Cardiac muscle cell (in vitro differentiated cells and primary cell): ENCODE data around the gene FGF14. TPM values are rescaled to one million over a fixed set of nuclear protein-coding genes. Genes with fewer than 3 reads are reported as not detected.

Source experiments
- DNase-seq, 2 donors: peaks; one replicate each; pipeline versions ENCODE4 v3.0.0 to v3.0.0-alpha.2; 2010 to 2017; ENCODE audit warnings: low read depth in 1 of 2, low spot score in 1 of 2
- H3K27ac ChIP-seq: fragments of 200-600 bp; sonication (generic); 2 replicates; pipeline ENCODE4 v1.5.1; 2016
- H3K27me3 ChIP-seq: fragments of 200-600 bp; sonication (generic); 2 replicates; pipeline ENCODE4 v1.6.0; 2016; ENCODE audit warnings: control low read depth
- H3K36me3 ChIP-seq: fragments of 200-600 bp; sonication (generic); 2 replicates; pipeline ENCODE4 v1.5.1; 2016; ENCODE audit warnings: control low read depth
- H3K4me1 ChIP-seq: fragments of 200-600 bp; sonication (generic); 2 replicates; pipeline ENCODE4 v1.8.1; 2017; ENCODE audit warnings: low read depth, mild to moderate bottlenecking, mixed run types
- H3K4me3 ChIP-seq: fragments of 200-600 bp; sonication (generic); 2 replicates; pipeline ENCODE4 v1.5.1; 2016; ENCODE audit warnings: mild to moderate bottlenecking
- H3K9me3 ChIP-seq: fragments of 200-600 bp; sonication (generic); 2 replicates; pipeline ENCODE4 v1.5.1; 2017; ENCODE audit warnings: low read depth, mild to moderate bottlenecking, control low read depth
- polyA plus RNA-seq: library from polyadenylated mRNA; unstranded; fragments of >200 nt; fragmentation: Nextera tagmentation; extraction: Ambion mirVana; gene quantifications from 2 replicates; pipeline ENCODE4 v1.2.1, GENCODE V29; 2016
- total RNA-seq: library from RNA; depleted of rRNA; stranded (reverse); fragments of >200 nt; gene quantifications from 2 replicates; pipeline ENCODE4 v1.2.3, GENCODE V29; 2016
- TF ChIP-seq, protein P1 (sequence below): IDR thresholded peaks from 2 replicates; pipeline ENCODE4 v1.5.1; 2012; ENCODE audit warnings: low read depth, mild to moderate bottlenecking, low read length

FGF14 gene
- total and polyA plus RNA-seq, 2 experiments from 2014 or later: not detected

DNA sequence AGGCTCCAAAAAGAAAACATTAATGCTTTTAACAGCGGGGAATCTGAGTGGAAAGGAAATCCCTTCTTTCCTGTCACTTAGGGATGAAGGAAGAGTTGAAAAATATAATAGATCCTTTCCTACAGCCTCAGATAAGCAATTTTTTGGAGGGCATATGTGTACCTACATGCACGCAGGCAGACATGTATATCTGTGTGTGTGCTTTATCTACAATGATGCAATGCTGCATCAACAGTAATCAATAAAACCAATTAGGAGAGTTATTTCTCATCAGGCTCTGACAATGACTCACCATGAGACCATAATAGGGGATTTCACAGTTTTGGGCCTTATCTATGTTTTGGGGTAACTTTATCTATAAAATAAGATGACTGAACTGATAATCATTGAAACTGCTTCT lies 505.3 kb downstream of the FGF14 start:
- no peak overlapping the region for H3K4me3 ChIP-seq
- DNase-seq: no peak
- no peaks in the 10 kb centered on the region for H3K9me3 ChIP-seq
- H3K27ac ChIP-seq: no peak overlapping the region
- peaks cover 16% of the 10 kb centered on the region for H3K4me1 ChIP-seq
- H3K27me3 ChIP-seq: peaks cover 26% of the 10 kb centered on the region
- no peaks in the 10 kb centered on the region for H3K36me3 ChIP-seq
- TF ChIP-seq, protein P1, sequence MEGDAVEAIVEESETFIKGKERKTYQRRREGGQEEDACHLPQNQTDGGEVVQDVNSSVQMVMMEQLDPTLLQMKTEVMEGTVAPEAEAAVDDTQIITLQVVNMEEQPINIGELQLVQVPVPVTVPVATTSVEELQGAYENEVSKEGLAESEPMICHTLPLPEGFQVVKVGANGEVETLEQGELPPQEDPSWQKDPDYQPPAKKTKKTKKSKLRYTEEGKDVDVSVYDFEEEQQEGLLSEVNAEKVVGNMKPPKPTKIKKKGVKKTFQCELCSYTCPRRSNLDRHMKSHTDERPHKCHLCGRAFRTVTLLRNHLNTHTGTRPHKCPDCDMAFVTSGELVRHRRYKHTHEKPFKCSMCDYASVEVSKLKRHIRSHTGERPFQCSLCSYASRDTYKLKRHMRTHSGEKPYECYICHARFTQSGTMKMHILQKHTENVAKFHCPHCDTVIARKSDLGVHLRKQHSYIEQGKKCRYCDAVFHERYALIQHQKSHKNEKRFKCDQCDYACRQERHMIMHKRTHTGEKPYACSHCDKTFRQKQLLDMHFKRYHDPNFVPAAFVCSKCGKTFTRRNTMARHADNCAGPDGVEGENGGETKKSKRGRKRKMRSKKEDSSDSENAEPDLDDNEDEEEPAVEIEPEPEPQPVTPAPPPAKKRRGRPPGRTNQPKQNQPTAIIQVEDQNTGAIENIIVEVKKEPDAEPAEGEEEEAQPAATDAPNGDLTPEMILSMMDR: no peak

DNA sequence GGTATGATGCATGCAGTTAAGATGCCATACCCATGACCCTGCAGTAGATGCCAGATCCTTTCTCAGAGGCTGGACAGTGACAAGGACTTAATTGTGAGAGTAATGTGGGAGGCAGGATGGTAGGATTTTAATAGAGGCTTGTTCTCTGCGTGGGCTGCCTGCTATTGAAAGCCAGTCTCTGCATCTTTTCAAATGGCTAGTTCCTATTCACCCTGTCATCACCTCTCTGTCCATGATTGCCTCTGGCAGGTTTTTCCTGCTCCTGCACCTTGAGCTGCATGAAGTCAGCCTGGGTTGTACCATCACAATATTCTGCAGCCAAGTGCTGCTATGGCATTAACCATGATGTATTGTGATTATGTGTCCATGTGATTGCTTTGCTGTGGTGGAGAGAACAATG lies 508.8 kb downstream of the FGF14 start:
- H3K27ac ChIP-seq: no peak overlapping the region
- no peaks in the 10 kb centered on the region for H3K9me3 ChIP-seq
- peaks cover 17% of the 10 kb centered on the region for H3K4me1 ChIP-seq
- H3K27me3 ChIP-seq: peaks cover 29% of the 10 kb centered on the region
- TF ChIP-seq, protein P1: no peak
- peak in 1 of 2 donors; percentile 84 for DNase-seq
- no peak overlapping the region for H3K4me3 ChIP-seq
- no peaks in the 10 kb centered on the region for H3K36me3 ChIP-seq

DNA sequence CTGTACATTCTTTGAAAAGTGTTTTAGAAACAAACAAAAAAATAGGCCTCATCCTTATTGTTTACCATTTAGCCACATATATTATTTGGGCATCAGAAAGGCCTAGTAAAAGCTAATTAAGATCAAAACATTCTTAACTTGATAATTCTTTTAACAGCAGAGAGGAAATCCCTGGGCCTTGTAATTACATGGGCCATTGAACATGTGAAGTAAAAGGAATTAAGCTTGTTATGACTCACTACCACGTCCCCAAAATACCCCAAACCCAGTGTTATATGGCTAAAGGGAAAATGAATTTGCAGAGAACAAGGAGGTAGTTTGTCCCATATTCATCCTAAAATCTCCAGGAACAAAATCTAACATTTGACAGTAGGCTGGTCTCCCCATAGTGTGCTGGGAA lies 509.6 kb downstream of the FGF14 start:
- TF ChIP-seq, protein P1: no peak
- no peaks in the 10 kb centered on the region for H3K36me3 ChIP-seq
- no peak overlapping the region for H3K4me3 ChIP-seq
- H3K27me3 ChIP-seq: peaks cover 28% of the 10 kb centered on the region
- DNase-seq: no peak
- no peak overlapping the region for H3K27ac ChIP-seq
- H3K4me1 ChIP-seq: peaks cover 17% of the 10 kb centered on the region
- no peaks in the 10 kb centered on the region for H3K9me3 ChIP-seq

DNA sequence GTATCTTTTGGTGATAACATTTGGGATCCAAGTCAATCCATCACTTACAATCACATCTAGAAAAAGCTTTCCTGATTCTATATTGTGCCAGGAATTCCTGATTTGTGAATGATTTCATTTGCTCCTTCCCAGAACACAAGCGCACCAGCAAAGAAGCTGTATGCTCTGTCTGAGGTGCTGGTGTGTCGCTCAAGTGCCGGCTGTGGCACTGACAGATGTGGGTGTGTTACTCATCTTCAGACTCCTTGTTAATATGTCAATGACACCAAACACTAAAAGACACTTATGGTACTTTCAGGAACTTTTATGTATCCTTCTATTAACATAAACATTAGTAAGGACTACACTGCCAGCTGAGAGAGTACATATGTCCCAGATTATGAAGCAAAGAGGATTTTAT lies 520.3 kb downstream of the FGF14 start:
- peaks cover 2% of the 10 kb centered on the region for H3K27me3 ChIP-seq
- no peaks in the 10 kb centered on the region for H3K9me3 ChIP-seq
- H3K4me3 ChIP-seq: no peak overlapping the region
- H3K27ac ChIP-seq: no peak overlapping the region
- H3K4me1 ChIP-seq: no peaks in the 10 kb centered on the region
- no peaks in the 10 kb centered on the region for H3K36me3 ChIP-seq
- DNase-seq: no peak
- TF ChIP-seq, protein P1: no peak

DNA sequence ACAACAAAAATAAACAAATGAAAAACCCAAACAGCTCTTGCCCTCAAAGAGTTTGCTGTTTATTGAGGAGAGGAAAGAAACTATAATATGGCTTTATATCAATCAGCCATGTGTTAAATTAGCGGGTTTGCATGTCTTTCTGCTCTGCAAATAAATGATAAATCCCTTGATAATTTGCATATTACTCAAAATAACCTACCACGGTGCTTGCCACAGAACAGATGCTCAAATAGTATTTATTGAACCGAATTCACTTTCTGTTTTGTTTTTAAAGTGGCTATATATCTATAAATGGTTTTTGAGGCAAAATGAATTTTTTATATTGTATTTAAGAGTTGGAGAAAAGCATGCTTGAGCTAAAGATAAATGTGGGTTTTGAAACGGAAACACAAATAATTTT lies 521.3 kb downstream of the FGF14 start:
- H3K27ac ChIP-seq: no peak overlapping the region
- no peaks in the 10 kb centered on the region for H3K4me1 ChIP-seq
- no peak for DNase-seq
- TF ChIP-seq, protein P1: no peak
- H3K9me3 ChIP-seq: no peaks in the 10 kb centered on the region
- no peaks in the 10 kb centered on the region for H3K36me3 ChIP-seq
- no peaks in the 10 kb centered on the region for H3K27me3 ChIP-seq
- no peak overlapping the region for H3K4me3 ChIP-seq

DNA sequence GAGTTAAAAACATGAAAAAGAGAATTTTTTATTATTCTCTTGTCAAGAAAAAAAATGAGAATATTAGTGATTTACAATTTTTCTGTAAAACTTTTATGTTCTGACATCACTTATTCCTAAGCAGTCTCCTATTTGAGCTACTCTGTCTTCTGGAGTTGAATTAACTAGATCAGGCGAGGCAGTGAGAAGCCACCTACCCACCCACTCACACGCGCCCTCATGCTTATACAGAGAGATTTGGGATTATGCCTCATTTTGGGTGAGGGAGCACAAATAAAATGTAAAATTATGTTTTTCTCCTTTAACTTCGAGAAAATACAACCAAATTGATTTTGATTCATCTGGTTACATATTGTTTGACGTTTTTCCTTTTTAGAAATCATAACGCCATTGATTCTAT lies 524.9 kb downstream of the FGF14 start:
- Histone ChIP-seq H3K9me3 (no peaks in the 10 kb centered on the region), H3K4me1 (no peaks in the 10 kb centered on the region), H3K36me3 (no peaks in the 10 kb centered on the region), H3K4me3 (no peak overlapping the region), H3K27ac (no peak overlapping the region), H3K27me3 (no peaks in the 10 kb centered on the region)
- DNase-seq: no peak
- TF ChIP-seq, protein P1: no peak
